CD4-positive, CD25-positive, alpha-beta regulatory T cell (primary cell): ENCODE data around the gene OVOL2. TPM values are rescaled to one million over a fixed set of nuclear protein-coding genes. Genes with fewer than 3 reads are reported as not detected.
"Not testable (repeated sequence)": the region's sequence is repeated elsewhere in the genome, so short reads cannot be mapped to it uniquely, and the experiment has no call there.

Experiments used
- ATAC-seq, 2 donors: fragments of 150-1000 bp; cut with Tn5 transposase; one replicate each; pipeline ENCODE4 v1.10.0; 2021; ENCODE audit warnings: low read depth in 2 of 2, moderate number of reproducible peaks in 2 of 2, moderate library complexity in 1 of 2
- DNase-seq, 3 donors: peaks; one replicate each; pipeline versions ENCODE4 v3.0.0 to v3.0.0-alpha.2; 2012 to 2022; ENCODE audit warnings: mixed read lengths in 1 of 3
- H3K27ac ChIP-seq: one replicate; pipeline ENCODE4 v1.7.0; 2013; ENCODE audit warnings: mild to moderate bottlenecking, low read length; ENCODE audit not compliant: insufficient read depth, poor library complexity, severe bottlenecking
- H3K27me3 ChIP-seq: one replicate; pipeline ENCODE4 v1.7.0; 2013; ENCODE audit warnings: low read length; ENCODE audit not compliant: control insufficient read depth, insufficient read depth
- H3K36me3 ChIP-seq: one replicate; pipeline ENCODE4 v1.7.0; 2013; ENCODE audit warnings: mild to moderate bottlenecking, low read length, moderate library complexity; ENCODE audit not compliant: control insufficient read depth, insufficient read depth
- H3K4me1 ChIP-seq: 2 replicates; pipeline ENCODE4 v1.7.0; 2013; ENCODE audit warnings: mild to moderate bottlenecking, low read length; ENCODE audit not compliant: insufficient read depth, control insufficient read depth, poor library complexity, severe bottlenecking
- H3K4me3 ChIP-seq: one replicate; pipeline ENCODE4 v1.7.0; 2013; ENCODE audit warnings: low read depth, mild to moderate bottlenecking, low read length, moderate library complexity
- H3K9me3 ChIP-seq, 2 experiments: 1 replicate in 1 of 2; 2 replicates in 1 of 2; pipeline ENCODE4 v1.7.0; 2013; ENCODE audit warnings: low read length in 2 of 2, mild to moderate bottlenecking in 1 of 2, moderate library complexity in 1 of 2; ENCODE audit not compliant: control insufficient read depth in 2 of 2
- H3K27ac Mint-ChIP-seq, 3 donors: one replicate each; pipeline ENCODE4 v1.8.0; 2020 to 2022; ENCODE audit warnings: mild to moderate bottlenecking in 3 of 3, mixed read lengths in 3 of 3, moderate library complexity in 2 of 3
- H3K27me3 Mint-ChIP-seq: one replicate; pipeline ENCODE4 v1.8.0; 2022; ENCODE audit warnings: mild to moderate bottlenecking, mixed read lengths
- H3K36me3 Mint-ChIP-seq: one replicate; pipeline ENCODE4 v1.8.0; 2020; ENCODE audit warnings: mixed read lengths
- H3K4me1 Mint-ChIP-seq, 4 donors: one replicate each; pipeline ENCODE4 v1.8.0; 2020 to 2022; ENCODE audit warnings: mixed read lengths in 4 of 4, mild to moderate bottlenecking in 1 of 4
- H3K4me3 Mint-ChIP-seq, 4 donors: one replicate each; pipeline ENCODE4 v1.8.0; 2020 to 2022; ENCODE audit warnings: mild to moderate bottlenecking in 4 of 4, mixed read lengths in 4 of 4, moderate library complexity in 3 of 4
- H3K9me3 Mint-ChIP-seq, 7 donors: one replicate each; pipeline ENCODE4 v1.8.0; 2020 to 2022; ENCODE audit warnings: mixed read lengths in 7 of 7, mild to moderate bottlenecking in 3 of 7, moderate library complexity in 2 of 7
- polyA plus RNA-seq, 4 donors: library from polyadenylated mRNA; unstranded; fragments of 300-500 nt; fragmentation: Illumina TruSeq; gene quantifications; one replicate each; pipeline ENCODE4 v1.2.3, GENCODE V29; 2021
- total RNA-seq: library from RNA; stranded (reverse); gene quantifications from one replicate; pipeline ENCODE4 v1.2.3, GENCODE V29; 2022

OVOL2 gene
- total RNA-seq (not detected), polyA plus RNA-seq (not detected)

GRCh38 chr20:18057101-18057993, at the start of gene OVOL2:
Gene OVOL2 (minus strand): TSS chr20:18057916. CDS start chr20:18057634, 282 bp downstream.
- Mint-ChIP-seq H3K4me1 (peaks cover 0 to 13% (median 1%) of the 10 kb centered on the region in 4 donors), H3K27ac (no peak within 1 kb of the TSS), H3K27me3 (peaks cover 69% of the 10 kb centered on the region), H3K36me3 (no peaks in the 10 kb centered on the region), H3K4me3 (peak within 1 kb of the TSS in 2 of 4 donors; percentile 56 to 85), H3K9me3 (peaks cover 0 to 6% (median 0%) of the 10 kb centered on the region in 7 donors)
- Histone ChIP-seq H3K27ac (no peak within 1 kb of the TSS), H3K36me3 (no peaks in the 10 kb centered on the region), H3K9me3 (peaks cover 0 to 4% of the 10 kb centered on the region in 2 experiments), H3K4me3 (no peak within 1 kb of the TSS), H3K27me3 (peaks cover 27% of the 10 kb centered on the region), H3K4me1 (peaks cover 12% of the 10 kb centered on the region)
- no peak for ATAC-seq
- no peak for DNase-seq

GRCh38 chr20:18103497-18103896, 45.8 kb upstream of the OVOL2 start:
- peaks cover 0 to 2% (median 0%) of the 10 kb centered on the region in 7 donors for H3K9me3 Mint-ChIP-seq
- H3K4me3 Mint-ChIP-seq: no peak overlapping the region
- ATAC-seq: no peak
- H3K4me1 Mint-ChIP-seq: no peaks in the 10 kb centered on the region
- H3K4me3 ChIP-seq: no peak overlapping the region
- H3K36me3 Mint-ChIP-seq: no peaks in the 10 kb centered on the region
- H3K27me3 Mint-ChIP-seq: peaks cover 18% of the 10 kb centered on the region
- H3K9me3 ChIP-seq: no peaks in the 10 kb centered on the region
- no peak for DNase-seq
- H3K4me1 ChIP-seq: no peaks in the 10 kb centered on the region
- no peak overlapping the region for H3K27ac ChIP-seq
- no peaks in the 10 kb centered on the region for H3K27me3 ChIP-seq
- no peaks in the 10 kb centered on the region for H3K36me3 ChIP-seq
- no peak overlapping the region for H3K27ac Mint-ChIP-seq

GRCh38 chr20:18101125-18101810, 43.6 kb upstream of the OVOL2 start:
- Mint-ChIP-seq H3K4me3 (no peak overlapping the region), H3K4me1 (no peaks in the 10 kb centered on the region), H3K36me3 (no peaks in the 10 kb centered on the region), H3K27me3 (peaks cover 18% of the 10 kb centered on the region), H3K27ac (peak overlapping the region in 1 of 3 donors; percentile 58), H3K9me3 (peaks cover 0 to 1% (median 0%) of the 10 kb centered on the region in 7 donors)
- Histone ChIP-seq H3K36me3 (no peaks in the 10 kb centered on the region), H3K4me1 (no peaks in the 10 kb centered on the region), H3K27me3 (no peaks in the 10 kb centered on the region), H3K27ac (no peak overlapping the region), H3K9me3 (no peaks in the 10 kb centered on the region), H3K4me3 (no peak overlapping the region)
- no peak for ATAC-seq
- no peak for DNase-seq

- H3K27me3 Mint-ChIP-seq: peaks cover 18% of the 10 kb centered on the region
- H3K9me3 Mint-ChIP-seq, H3K27me3 ChIP-seq, ATAC-seq, H3K36me3 Mint-ChIP-seq, H3K4me3 ChIP-seq, H3K9me3 ChIP-seq, H3K36me3 ChIP-seq, H3K27ac Mint-ChIP-seq, H3K4me1 Mint-ChIP-seq, H3K4me3 Mint-ChIP-seq, H3K27ac ChIP-seq, H3K4me1 ChIP-seq, DNase-seq: not testable (repeated sequence)
Observed at GRCh38 chr20:18100569-18100968, 42.9 kb upstream of the OVOL2 start.

- no peak overlapping the region for H3K4me3 Mint-ChIP-seq
Observed at GRCh38 chr20:18094191-18094590, 36.5 kb upstream of the OVOL2 start.

GRCh38 chr20:18093388-18093787, 35.7 kb upstream of the OVOL2 start:
- Mint-ChIP-seq H3K27ac (no peak overlapping the region), H3K36me3 (no peaks in the 10 kb centered on the region), H3K4me3 (no peak overlapping the region), H3K27me3 (peaks cover 9% of the 10 kb centered on the region), H3K4me1 (peaks cover 0 to 4% (median 0%) of the 10 kb centered on the region in 4 donors), H3K9me3 (peaks cover 0 to 1% (median 0%) of the 10 kb centered on the region in 7 donors)
- Histone ChIP-seq H3K27me3 (no peaks in the 10 kb centered on the region), H3K4me1 (no peaks in the 10 kb centered on the region), H3K9me3 (no peaks in the 10 kb centered on the region), H3K27ac (no peak overlapping the region), H3K36me3 (no peaks in the 10 kb centered on the region), H3K4me3 (no peak overlapping the region)
- DNase-seq (no peak), ATAC-seq (no peak)

More at GRCh38 chr20:18094191-18094590, 36.5 kb upstream of the OVOL2 start:
- H3K4me1 Mint-ChIP-seq: peaks cover 0 to 4% (median 0%) of the 10 kb centered on the region in 4 donors
- no peak overlapping the region for H3K27ac Mint-ChIP-seq
- H3K9me3 Mint-ChIP-seq: peaks cover 0 to 1% (median 0%) of the 10 kb centered on the region in 7 donors
- peaks cover 8% of the 10 kb centered on the region for H3K27me3 Mint-ChIP-seq
- H3K36me3 Mint-ChIP-seq: no peaks in the 10 kb centered on the region
- Histone ChIP-seq H3K27me3 (no peaks in the 10 kb centered on the region), H3K9me3 (no peaks in the 10 kb centered on the region), H3K4me1 (no peaks in the 10 kb centered on the region), H3K4me3 (no peak overlapping the region), H3K27ac (no peak overlapping the region), H3K36me3 (no peaks in the 10 kb centered on the region)
- no peak for DNase-seq
- ATAC-seq: no peak

GRCh38 chr20:18092890-18093289, 35.2 kb upstream of the OVOL2 start:
- peaks cover 0 to 4% (median 0%) of the 10 kb centered on the region in 4 donors for H3K4me1 Mint-ChIP-seq
- ATAC-seq: no peak
- Histone ChIP-seq H3K36me3 (no peaks in the 10 kb centered on the region), H3K27me3 (no peaks in the 10 kb centered on the region), H3K4me1 (no peaks in the 10 kb centered on the region), H3K27ac (no peak overlapping the region), H3K4me3 (no peak overlapping the region), H3K9me3 (no peaks in the 10 kb centered on the region)
- no peaks in the 10 kb centered on the region for H3K36me3 Mint-ChIP-seq
- no peak overlapping the region for H3K27ac Mint-ChIP-seq
- no peak for DNase-seq
- H3K27me3 Mint-ChIP-seq: peaks cover 9% of the 10 kb centered on the region
- H3K9me3 Mint-ChIP-seq: no peaks in the 10 kb centered on the region
- H3K4me3 Mint-ChIP-seq: peak overlapping the region in 1 of 4 donors; percentile 58
